NCI-H82 (cell line): ENCODE results near the gene RBM38.

Source experiments
- DNase-seq: peaks from one replicate; lab custom pipeline; 2025; lab: John Stamatoyannopoulos, UW

RBM38 gene

GRCh38 chr20:57404006-57404405 is 12.8 kb downstream of the RBM38 start:
- no peak for DNase-seq

GRCh38 chr20:57404419-57405072 is 13.3 kb downstream of the RBM38 start:
- DNase-seq: no peak

GRCh38 chr20:57405236-57406016 is 14.2 kb downstream of the RBM38 start:
- no peak for DNase-seq

- no peak for DNase-seq
These were observed 16.4 kb downstream of the RBM38 start for GRCh38 chr20:57407541-57407956.

GRCh38 chr20:57408131-57408530 is 16.9 kb downstream of the RBM38 start:
- no peak for DNase-seq

GRCh38 chr20:57408536-57409233 is 17.5 kb downstream of the RBM38 start:
- DNase-seq: no peak

- no peak for DNase-seq
These were observed 18.1 kb downstream of the RBM38 start for GRCh38 chr20:57409316-57409671.

- no peak for DNase-seq
These were observed 18.6 kb downstream of the RBM38 start for GRCh38 chr20:57409672-57410397.

- no peak for DNase-seq
These were observed 19.3 kb downstream of the RBM38 start for GRCh38 chr20:57410398-57410920.

GRCh38 chr20:57410924-57411323 is 19.7 kb downstream of the RBM38 start:
- no peak for DNase-seq

- DNase-seq: no peak
These were observed 20.4 kb downstream of the RBM38 start for GRCh38 chr20:57411406-57412283.

- no peak for DNase-seq
These were observed 21.3 kb downstream of the RBM38 start for GRCh38 chr20:57412347-57413029.

- no peak for DNase-seq
These were observed 22.8 kb downstream of the RBM38 start for GRCh38 chr20:57413986-57414385.

- DNase-seq: no peak
These were observed 23.8 kb downstream of the RBM38 start for GRCh38 chr20:57414867-57415592.

- no peak for DNase-seq
These were observed 24.6 kb downstream of the RBM38 start for GRCh38 chr20:57415771-57416170.

- DNase-seq: no peak
These were observed 25.3 kb downstream of the RBM38 start for GRCh38 chr20:57416296-57417022.

- peak; percentile 68 for DNase-seq
These were observed 26.0 kb downstream of the RBM38 start for GRCh38 chr20:57417051-57417689.
